IMR-90 (cell line): ENCODE measurements around the gene MEF2B. TPM values are rescaled to one million over a fixed set of nuclear protein-coding genes. Genes with fewer than 3 reads are reported as not detected.

Experiments
- ATAC-seq: fragments of 200-7000 bp; cut with Tn5 transposase; 2 replicates; pipeline ENCODE4 v1.9.1; 2020; ENCODE audit warnings: low read depth, mild to moderate bottlenecking, moderate library complexity
- BruUV-seq: library from RNA; stranded (reverse); fragments of 400-500 nt; replicated peaks from 2 replicates; lab custom pipeline; 2021; lab: Mats Ljungman, UMichigan
- CTCF ChIA-PET: fragments of 300-600 bp; formaldehyde crosslinking; extraction: SDS; loops from one replicate; lab custom pipeline; 2021; ENCODE audit warnings: antibody characterized with exemption; lab: Yijun Ruan, JAX
- POLR2A ChIA-PET: fragments of 300-600 bp; sonication (Branson Sonifier 250); formaldehyde crosslinking; loops from one replicate; lab custom pipeline; 2022; ENCODE audit warnings: antibody characterized with exemption; ENCODE audit not compliant: unreplicated experiment; lab: Charles Lee
- DNase-seq: peaks from one replicate; pipeline ENCODE4 v3.0.0; 2013
- H2AFZ ChIP-seq: replicated peaks from 2 replicates; pipeline ENCODE3; 2013; ENCODE audit warnings: low read length, mild to moderate bottlenecking; ENCODE audit not compliant: poor library complexity
- H2AK5ac ChIP-seq: 2 replicates; pipeline ENCODE4 v1.6.1; 2013; ENCODE audit warnings: low read depth, low read length, inconsistent platforms
- H2AK9ac ChIP-seq: replicated peaks from 2 replicates; pipeline ENCODE3; 2013; ENCODE audit warnings: mild to moderate bottlenecking, low read depth, low read length, moderate library complexity; ENCODE audit not compliant: poor library complexity
- H2BK120ac ChIP-seq: 2 replicates; pipeline ENCODE4 v1.6.1; 2013; ENCODE audit warnings: low read depth, low read length, inconsistent platforms
- H2BK15ac ChIP-seq: 3 replicates; pipeline ENCODE4 v1.6.1; 2013; ENCODE audit warnings: low read depth, low read length, inconsistent platforms
- H2BK20ac ChIP-seq: 2 replicates; pipeline ENCODE4 v1.6.1; 2013; ENCODE audit warnings: low read depth, mild to moderate bottlenecking, inconsistent platforms, low read length, moderate library complexity
- H2BK5ac ChIP-seq: 2 replicates; pipeline ENCODE4 v1.6.1; 2013; ENCODE audit warnings: mild to moderate bottlenecking, low read depth, low read length, inconsistent platforms; ENCODE audit not compliant: poor library complexity, severe bottlenecking
- H3K14ac ChIP-seq: replicated peaks from 2 replicates; pipeline ENCODE4 v1.6.1; 2013; ENCODE audit warnings: low read depth, low read length, inconsistent platforms
- H3K18ac ChIP-seq: 2 replicates; pipeline ENCODE4 v1.6.1; 2013; ENCODE audit warnings: low read depth, low read length, control low read depth
- H3K23ac ChIP-seq: 2 replicates; pipeline ENCODE4 v1.6.1; 2013; ENCODE audit warnings: low read depth, low read length, inconsistent platforms
- H3K27ac ChIP-seq: 2 replicates; pipeline ENCODE4 v1.5.1; 2013; ENCODE audit warnings: mild to moderate bottlenecking, control low read depth, low read length; ENCODE audit not compliant: insufficient read depth
- H3K27me3 ChIP-seq: 2 replicates; pipeline ENCODE4 v1.6.1; 2013; ENCODE audit warnings: low read length; ENCODE audit not compliant: control insufficient read depth, insufficient read depth
- H3K36me3 ChIP-seq: 2 replicates; pipeline ENCODE4 v1.6.1; 2013; ENCODE audit warnings: low read length, mixed read lengths; ENCODE audit not compliant: control insufficient read depth, insufficient read depth
- H3K4ac ChIP-seq: 2 replicates; pipeline ENCODE4 v1.6.1; 2013; ENCODE audit warnings: low read depth, low read length, inconsistent platforms
- H3K4me1 ChIP-seq: 2 replicates; pipeline ENCODE4 v1.6.1; 2013; ENCODE audit warnings: low read length, mixed read lengths; ENCODE audit not compliant: control insufficient read depth, insufficient read depth
- H3K4me2 ChIP-seq: 2 replicates; pipeline ENCODE4 v1.6.1; 2013; ENCODE audit warnings: low read depth, mild to moderate bottlenecking, control low read depth, low read length, moderate library complexity
- H3K4me3 ChIP-seq: 2 replicates; pipeline ENCODE4 v1.5.1; 2013; ENCODE audit warnings: low read depth, mild to moderate bottlenecking, control low read depth, low read length, moderate library complexity; ENCODE audit not compliant: insufficient read depth
- H3K56ac ChIP-seq: 2 replicates; pipeline ENCODE4 v1.6.1; 2013; ENCODE audit warnings: low read length, inconsistent platforms; ENCODE audit not compliant: insufficient read depth; ENCODE audit errors: extremely low read depth
- H3K79me1 ChIP-seq, 2 experiments: 2 replicates each; pipeline ENCODE4 v1.6.1; 2013; ENCODE audit warnings: low read length in 2 of 2, inconsistent platforms in 1 of 2, low read depth in 1 of 2
- H3K9ac ChIP-seq: 2 replicates; pipeline ENCODE4 v1.6.1; 2013; ENCODE audit warnings: low read depth, low read length, control low read depth
- H3K9me1 ChIP-seq: 2 replicates; pipeline ENCODE4 v1.6.1; 2013; ENCODE audit warnings: low read length, inconsistent platforms; ENCODE audit not compliant: insufficient read depth
- H3K9me3 ChIP-seq: 2 replicates; pipeline ENCODE4 v1.6.1; 2013; ENCODE audit warnings: low read length; ENCODE audit not compliant: control insufficient read depth, insufficient read depth
- H4K20me1 ChIP-seq: 2 replicates; pipeline ENCODE4 v1.6.1; 2013; ENCODE audit warnings: low read length, inconsistent platforms; ENCODE audit not compliant: insufficient read depth
- H4K5ac ChIP-seq: 2 replicates; pipeline ENCODE4 v1.6.1; 2013; ENCODE audit warnings: mild to moderate bottlenecking, low read depth, low read length, control low read depth
- H4K8ac ChIP-seq, 2 experiments: 2 replicates each; pipeline ENCODE4 v1.6.1; 2013; ENCODE audit warnings: low read depth in 2 of 2, low read length in 2 of 2, control low read depth in 1 of 2, inconsistent platforms in 1 of 2
- H4K91ac ChIP-seq: 2 replicates; pipeline ENCODE4 v1.6.1; 2013; ENCODE audit warnings: low read depth, low read length, inconsistent platforms; ENCODE audit not compliant: insufficient read depth
- BHLHE40 ChIP-seq: fragments of 150-350 bp; IDR thresholded peaks from 2 replicates; pipeline ENCODE4 v1.6.1; 2016; ENCODE audit warnings: mild to moderate bottlenecking, low read depth, low read length
- CEBPB ChIP-seq: IDR thresholded peaks from 2 replicates; pipeline ENCODE4 v1.6.1; 2012; ENCODE audit warnings: low read depth, low read length, improper control_type of control experiment
- CTCF ChIP-seq: conservative IDR thresholded peaks from 2 replicates; pipeline ENCODE4 v1.5.1; 2012; ENCODE audit warnings: mild to moderate bottlenecking, low read depth, low read length, improper control_type of control experiment
- ELK1 ChIP-seq: fragments of 150-350 bp; IDR thresholded peaks from 2 replicates; pipeline ENCODE4 v1.6.1; 2016; ENCODE audit warnings: low read depth, mild to moderate bottlenecking, low read length, moderate library complexity, borderline replicate concordance
- MAFK ChIP-seq: IDR thresholded peaks from 2 replicates; pipeline ENCODE4 v1.6.1; 2012; ENCODE audit warnings: low read depth, low read length, improper control_type of control experiment
- MAZ ChIP-seq: IDR thresholded peaks from 2 replicates; pipeline ENCODE4 v1.6.1; 2012; ENCODE audit warnings: low read depth, mild to moderate bottlenecking, low read length, improper control_type of control experiment, moderate library complexity, borderline replicate concordance
- POLR2A ChIP-seq: IDR thresholded peaks from 2 replicates; pipeline ENCODE4 v1.6.1; 2012; ENCODE audit warnings: mild to moderate bottlenecking, low read depth, low read length
- RFX5 ChIP-seq: IDR thresholded peaks from 2 replicates; pipeline ENCODE4 v1.8.0; 2012; ENCODE audit warnings: low read depth, mild to moderate bottlenecking, low read length, moderate library complexity
- SMC3 ChIP-seq: fragments of 150-350 bp; IDR thresholded peaks from 2 replicates; pipeline ENCODE4 v1.6.1; 2016; ENCODE audit warnings: low read depth, mild to moderate bottlenecking, antibody characterized with exemption, low read length, moderate library complexity
- USF2 ChIP-seq: fragments of 150-350 bp; IDR thresholded peaks from 2 replicates; pipeline ENCODE4 v1.6.1; 2017; ENCODE audit warnings: mild to moderate bottlenecking, antibody characterized with exemption, low read length, low read depth
- WGBS, 2 experiments: methylation state at CpG; one replicate each; pipeline versions ENCODE4 v1.1.5 to v1.1.7; 2013; ENCODE audit warnings: missing lambda C conversion rate in 2 of 2; ENCODE audit not compliant: insufficient read length in 1 of 2; ENCODE audit errors: extremely low coverage in 2 of 2; 5-methylcytosine and 5-hydroxymethylcytosine counted together
- dilution Hi-C: fragments of 300-500 bp; cut with HindIII; formaldehyde crosslinking; loops from one replicate; pipeline ENCODE4 v1.14.3; 2018; ENCODE audit warnings: low sequenced_read_pairs; ENCODE audit not compliant: unreplicated experiment
- in situ Hi-C: fragments of 300-500 bp; cut with MboI; formaldehyde crosslinking; loops from 3 replicates; pipeline ENCODE4 v1.14.3; 2019; ENCODE audit warnings: low sequenced_read_pairs, inconsistent platforms, mixed read lengths
- intact Hi-C: fragments of 100-400 bp; cut with micrococcal nuclease; formaldehyde crosslinking; loops from 2 replicates; pipeline ENCODE4 v1.10.0; 2022
- polyA plus RNA-seq, 3 experiments: library from polyadenylated mRNA; depleted of rRNA; stranded (reverse); fragments of >200 nt; gene quantifications; 2 replicates each; pipeline ENCODE4 v1.2.3, GENCODE V29; 2012; ENCODE audit warnings: low replicate concordance in 1 of 3
- total RNA-seq: library from RNA; depleted of rRNA; stranded (reverse); fragments of >200 nt; gene quantifications from 2 replicates; pipeline ENCODE4 v1.2.3, GENCODE V29; 2012

The MEF2B gene
- total and polyA plus RNA-seq, 2 of the 4 experiments (the other 2 are of a cell fraction): 0.18 to 0.94 TPM

GRCh38 chr19:19132912-19133311 lies 37.2 kb downstream of the MEF2B start:
- Histone ChIP-seq H3K23ac (no peak overlapping the region), H3K4ac (no peak overlapping the region), H3K4me1 (peaks cover 6% of the 10 kb centered on the region; the same call in 1 of the 2 replicates), H3K14ac (no peak overlapping the region), H4K20me1 (peaks cover 7% of the 10 kb centered on the region), H2AFZ (no peak overlapping the region), H2BK15ac (no peak overlapping the region), H3K4me2 (no peak overlapping the region), H3K27me3 (no peaks in the 10 kb centered on the region), H2AK9ac (no peak overlapping the region), H2BK5ac (no peak overlapping the region), H4K91ac (no peak overlapping the region), H4K8ac (no peak overlapping the region), H2BK120ac (no peak overlapping the region), H2AK5ac (no peak overlapping the region), H3K9ac (no peak overlapping the region), H3K27ac (no peak overlapping the region), H3K56ac (no peak overlapping the region), H3K18ac (no peak overlapping the region), H2BK20ac (no peak overlapping the region), H3K79me1 (peaks cover 8 to 21% of the 10 kb centered on the region in 2 experiments; a peak in 3 of 4 replicates), H3K9me3 (peaks cover 11% of the 10 kb centered on the region), H4K5ac (no peak overlapping the region), H3K36me3 (peaks cover 6% of the 10 kb centered on the region), H3K4me3 (no peak overlapping the region), H3K9me1 (no peaks in the 10 kb centered on the region)
- DNase-seq (no peak), ATAC-seq (no peak)
- dilution Hi-C loops: no loop called here
- ChIA-PET POLR2A (no interaction called here), CTCF (no interaction called here)
- TF ChIP-seq SMC3 (no peak), MAFK (no peak), USF2 (no peak), ELK1 (no peak), CTCF (no peak), MAZ (no peak), CEBPB (no peak), BHLHE40 (no peak), POLR2A (no peak), RFX5 (no peak)
- no TSS peak for BruUV-seq
- in situ Hi-C loops: no loop called here
- intact Hi-C loops: no loop called here
- 100% methylated on average over 8 of the region's 12 CpGs; no CpG with 5 or more reads in 1 of the 2 experiments for WGBS, 2 experiments
